ENCODE measurements around the gene TJAP1.
"Not testable (repeated sequence)": the region's sequence is repeated elsewhere in the genome, so short reads cannot be mapped to it uniquely, and the experiment has no call there.

Gene TJAP1

DNA sequence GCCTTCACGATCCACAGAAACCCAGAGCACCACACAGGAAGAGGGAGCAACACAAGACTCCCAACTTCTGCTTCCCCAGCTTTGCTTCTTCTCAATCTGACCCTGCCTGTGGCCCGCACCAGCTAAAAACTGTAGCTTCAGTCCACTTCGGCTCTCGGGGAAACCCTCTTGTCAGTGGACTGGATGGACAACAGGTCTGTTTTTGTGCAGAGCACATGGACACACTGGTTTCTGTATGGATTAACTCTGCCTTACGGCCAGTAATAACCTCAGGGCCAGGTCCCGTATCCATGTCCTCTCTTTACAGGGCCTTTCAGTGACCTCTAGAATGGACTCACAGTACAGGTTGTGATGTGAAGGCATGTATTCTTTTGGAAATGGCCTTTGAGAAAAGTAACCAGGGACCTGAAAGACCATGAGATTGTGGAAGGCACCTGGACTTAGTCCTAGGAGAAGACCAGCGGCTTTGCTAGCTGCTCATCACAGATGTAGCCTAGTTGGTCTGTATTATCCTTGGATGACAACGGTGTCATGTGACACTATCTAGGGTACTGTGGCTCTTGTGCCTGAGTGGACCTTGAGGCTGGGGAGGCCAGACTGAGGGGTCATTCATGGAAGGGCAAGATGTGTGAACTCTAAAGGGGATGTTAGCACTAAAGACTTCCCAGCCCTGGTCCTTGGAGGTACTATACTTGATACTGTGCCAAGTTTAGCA, 45.3 kb downstream of the TJAP1 start:
- no peak for FAIRE-seq
- DNase-seq (ENCODE audit: insufficient read length, low spot score): no peak

DNA sequence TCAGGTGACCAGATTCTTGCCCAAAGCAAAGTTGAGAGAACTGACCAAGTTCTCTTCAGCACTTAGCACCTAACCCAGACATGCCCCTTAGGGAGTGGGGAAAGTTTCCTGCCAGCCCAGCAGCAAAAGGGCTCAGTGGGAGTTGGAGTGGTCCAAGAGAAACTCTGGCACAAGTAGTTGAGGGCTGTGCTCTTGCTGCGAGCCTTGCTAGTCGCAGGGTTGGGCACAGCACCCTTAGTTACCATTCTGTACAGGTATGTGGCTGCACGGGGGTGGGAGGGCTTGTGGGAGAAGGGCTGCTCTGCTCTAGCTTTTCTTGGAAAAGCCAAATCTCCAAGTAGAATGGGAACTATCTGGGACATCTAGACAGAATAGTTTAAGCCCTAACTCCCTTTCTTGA, 45.9 kb downstream of the TJAP1 start:
- FAIRE-seq (no peak), DNase-seq (ENCODE audit: insufficient read length, low spot score) (no peak)

DNA sequence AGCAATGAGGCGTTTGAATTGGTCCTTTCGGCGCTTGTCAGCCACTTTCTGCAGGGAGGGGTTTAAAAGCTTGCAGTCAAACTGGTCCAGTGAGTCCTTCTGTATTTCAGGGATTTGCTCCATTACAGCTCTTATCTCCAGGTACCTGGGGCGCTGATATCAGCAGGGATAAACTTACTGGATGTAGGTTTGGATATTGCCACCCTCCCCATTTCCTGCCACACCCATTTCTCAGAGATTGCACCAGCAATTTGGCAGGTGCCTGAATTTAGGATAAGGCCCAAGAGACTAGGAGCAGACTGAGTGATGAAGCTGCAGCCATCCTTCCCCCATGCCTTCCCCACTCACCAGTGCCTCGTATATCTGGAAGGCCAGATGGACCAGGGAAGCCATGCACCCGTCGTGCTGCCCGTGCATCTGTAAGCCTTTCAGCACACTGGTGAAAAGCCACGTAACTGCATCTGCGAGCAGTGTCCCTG, 47.2 kb downstream of the TJAP1 start:
- DNase-seq (ENCODE audit: insufficient read length, low spot score) (no peak), FAIRE-seq (no peak)

DNA sequence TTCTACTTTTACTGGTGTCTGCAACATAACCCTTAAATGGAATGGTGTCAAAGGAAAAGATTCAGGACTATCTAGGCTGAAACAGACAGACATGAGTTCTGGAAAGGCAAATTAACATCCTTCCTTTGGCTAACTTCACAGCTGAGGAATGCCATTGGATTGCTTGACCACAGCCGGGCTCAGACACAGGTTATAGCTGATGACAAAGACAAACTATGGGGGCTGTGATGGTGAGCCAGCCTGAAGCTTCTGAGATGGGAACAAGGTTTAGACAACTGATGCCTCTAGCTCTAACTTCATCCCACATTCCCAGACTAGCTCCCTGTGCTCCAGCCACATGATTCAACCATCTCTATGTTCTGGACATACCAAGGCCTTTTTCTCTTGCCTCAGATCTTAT, 54.8 kb downstream of the TJAP1 start:
- FAIRE-seq (no peak), DNase-seq (ENCODE audit: insufficient read length, low spot score) (no peak)

DNA sequence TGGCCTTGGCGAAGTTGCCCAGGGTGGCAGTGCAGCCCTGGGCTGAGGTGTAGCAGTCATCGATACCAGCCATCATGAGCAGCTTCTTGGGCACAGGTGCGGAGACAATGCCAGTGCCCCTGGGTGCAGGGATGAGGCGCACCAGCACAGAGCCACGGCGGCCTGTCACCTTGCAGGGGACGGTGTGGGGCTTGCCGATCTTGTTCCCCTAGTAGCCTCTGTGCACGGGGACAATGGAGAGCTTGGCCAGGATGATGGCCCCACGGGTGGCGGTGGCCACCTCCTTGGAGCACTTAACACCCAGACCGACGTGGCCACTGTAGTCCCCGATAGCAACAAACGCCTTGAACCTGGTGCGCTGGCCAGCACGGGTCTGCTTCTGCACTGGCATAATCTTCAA, 61.6 kb downstream of the TJAP1 start:
- not testable (repeated sequence) for FAIRE-seq; DNase-seq (ENCODE audit: insufficient read length, low spot score)

DNA sequence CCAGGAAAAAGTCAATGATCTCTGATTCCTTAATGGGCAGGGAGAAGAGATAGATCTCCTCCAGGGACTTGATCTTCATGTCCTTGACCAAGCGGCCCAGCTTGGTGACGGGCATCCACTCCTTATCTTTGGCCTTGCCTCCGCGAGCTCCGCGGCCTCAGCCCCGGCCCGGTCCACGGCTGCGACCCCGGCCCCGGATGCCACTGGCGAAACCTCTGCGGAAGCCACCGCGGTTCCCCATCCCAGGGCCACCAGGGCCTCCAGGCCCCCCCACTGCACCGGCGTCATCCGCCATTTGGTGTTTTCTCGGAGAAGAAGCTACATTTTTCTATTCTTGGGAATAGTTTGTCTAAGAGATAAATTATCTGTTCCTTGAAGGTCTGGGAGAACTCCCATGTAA, 62.0 kb downstream of the TJAP1 start:
- not testable (repeated sequence) for DNase-seq (ENCODE audit: insufficient read length, low spot score); FAIRE-seq

DNA sequence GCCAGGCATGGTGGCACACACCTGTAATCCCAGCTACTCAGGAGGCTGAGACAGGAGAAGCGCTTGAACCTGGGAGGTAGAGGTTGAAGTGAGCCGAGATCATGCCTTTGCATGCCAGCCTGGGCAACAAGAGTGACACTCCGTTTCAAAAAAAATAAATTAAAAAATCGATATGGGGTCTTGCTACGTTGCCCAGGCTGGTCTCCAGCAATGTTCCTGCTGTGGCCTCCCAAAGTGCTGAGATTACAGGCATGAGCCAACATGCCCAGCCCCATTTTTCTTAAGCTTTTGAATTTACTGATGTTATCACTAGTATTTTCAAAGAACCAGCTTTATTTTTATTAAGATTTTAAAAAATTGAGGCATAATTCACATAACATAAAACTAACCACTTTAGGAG, 63.1 kb downstream of the TJAP1 start:
- no peak for FAIRE-seq
- DNase-seq (ENCODE audit: insufficient read length, low spot score): no peak

DNA sequence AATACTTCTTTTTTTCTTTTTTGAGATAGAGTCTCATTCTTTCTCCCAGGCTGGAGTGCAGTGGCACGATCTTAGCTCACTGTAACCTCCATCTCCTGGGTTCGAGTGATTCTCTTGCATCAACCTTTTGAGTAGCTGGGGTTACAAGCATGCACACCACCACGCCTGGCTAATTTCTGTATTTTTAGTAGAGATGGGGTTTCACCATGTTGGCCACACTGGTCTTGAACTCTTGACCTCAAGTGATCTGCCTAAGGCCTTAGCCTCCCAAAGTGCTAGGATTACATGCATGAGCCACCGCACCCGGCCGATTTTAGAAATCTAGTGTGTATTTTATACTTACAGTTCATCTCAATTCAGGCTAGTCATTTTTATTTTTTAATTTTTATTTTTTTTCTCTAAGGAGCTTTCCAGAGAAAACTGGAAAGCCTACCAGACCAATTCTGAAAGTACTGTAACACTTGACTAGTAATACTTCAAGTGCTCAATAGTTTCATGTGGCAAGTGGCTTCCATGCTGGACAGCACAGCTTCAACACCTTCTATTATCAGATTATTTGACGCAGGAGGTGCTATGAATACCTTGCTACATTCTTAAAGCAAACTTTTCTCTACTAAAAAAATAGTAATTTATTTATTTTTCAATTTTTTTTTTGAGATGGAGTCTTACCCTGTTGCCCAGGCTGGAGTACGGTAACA, 64.6 kb downstream of the TJAP1 start:
- FAIRE-seq (peak; percentile 45), DNase-seq (ENCODE audit: insufficient read length, low spot score) (no peak)

DNA sequence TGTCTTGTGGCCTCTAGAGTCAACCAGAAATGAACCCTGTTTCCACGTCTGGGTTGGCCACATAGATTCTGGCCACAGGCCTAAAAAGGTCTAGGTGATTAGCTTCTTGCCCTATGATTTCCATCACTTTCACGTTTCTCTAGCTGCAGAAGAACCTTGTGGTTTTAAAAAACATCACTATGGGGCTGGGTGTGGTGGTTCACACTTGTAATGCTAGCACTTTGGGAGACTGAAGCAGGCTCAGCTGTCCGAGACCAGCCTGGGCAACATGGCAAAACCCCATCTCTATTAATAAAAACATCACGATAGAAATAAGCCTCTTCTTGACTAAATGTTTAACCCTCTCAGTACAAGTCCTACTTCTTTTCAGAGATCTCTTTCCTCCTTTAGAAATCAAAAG, 67.1 kb downstream of the TJAP1 start:
- FAIRE-seq (no peak), DNase-seq (ENCODE audit: insufficient read length, low spot score) (no peak)

DNA sequence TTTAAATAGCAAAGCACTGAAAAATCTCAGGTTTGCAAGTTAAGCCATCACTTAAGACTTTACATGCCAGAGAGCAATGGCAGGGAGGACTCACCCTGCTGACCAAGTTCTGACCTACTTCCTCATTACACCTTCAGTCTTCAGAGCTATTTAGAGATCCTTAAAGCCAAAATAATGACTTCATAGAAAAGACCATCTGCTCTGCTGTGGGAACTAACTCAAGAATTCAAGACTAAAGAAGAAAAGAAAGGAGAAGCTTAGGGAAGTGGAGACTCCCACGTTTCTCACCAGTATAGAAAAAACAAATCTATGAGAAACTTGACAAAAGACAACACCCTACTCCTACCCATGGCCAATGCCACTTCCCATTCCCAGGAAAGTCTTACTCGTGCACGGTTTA, 69.9 kb downstream of the TJAP1 start:
- FAIRE-seq: no peak
- DNase-seq (ENCODE audit: insufficient read length, low spot score): no peak

All from GM19239 (cell line).